Testis (tissue), 2 donors: ENCODE results near the gene SSNA1.

Source experiments
- POLR2A ChIP-seq: fragments of 450-650 bp; IDR thresholded peaks from one replicate; pipeline ENCODE4 v1.6.1; 2017; ENCODE audit warnings: antibody characterized with exemption, mild to moderate bottlenecking, moderate library complexity
- TF ChIP-seq, protein P1 (sequence below), 3 experiments: fragments of 450-650 bp in 2 of 3; fragments of 200-600 bp in 1 of 3; sonication (generic) in 1 of 3; IDR thresholded peaks; one replicate each; pipeline ENCODE4 v1.5.1; 2016 to 2019; ENCODE audit warnings: antibody characterized with exemption in 3 of 3, mild to moderate bottlenecking in 2 of 3, moderate library complexity in 1 of 3

DNA sequence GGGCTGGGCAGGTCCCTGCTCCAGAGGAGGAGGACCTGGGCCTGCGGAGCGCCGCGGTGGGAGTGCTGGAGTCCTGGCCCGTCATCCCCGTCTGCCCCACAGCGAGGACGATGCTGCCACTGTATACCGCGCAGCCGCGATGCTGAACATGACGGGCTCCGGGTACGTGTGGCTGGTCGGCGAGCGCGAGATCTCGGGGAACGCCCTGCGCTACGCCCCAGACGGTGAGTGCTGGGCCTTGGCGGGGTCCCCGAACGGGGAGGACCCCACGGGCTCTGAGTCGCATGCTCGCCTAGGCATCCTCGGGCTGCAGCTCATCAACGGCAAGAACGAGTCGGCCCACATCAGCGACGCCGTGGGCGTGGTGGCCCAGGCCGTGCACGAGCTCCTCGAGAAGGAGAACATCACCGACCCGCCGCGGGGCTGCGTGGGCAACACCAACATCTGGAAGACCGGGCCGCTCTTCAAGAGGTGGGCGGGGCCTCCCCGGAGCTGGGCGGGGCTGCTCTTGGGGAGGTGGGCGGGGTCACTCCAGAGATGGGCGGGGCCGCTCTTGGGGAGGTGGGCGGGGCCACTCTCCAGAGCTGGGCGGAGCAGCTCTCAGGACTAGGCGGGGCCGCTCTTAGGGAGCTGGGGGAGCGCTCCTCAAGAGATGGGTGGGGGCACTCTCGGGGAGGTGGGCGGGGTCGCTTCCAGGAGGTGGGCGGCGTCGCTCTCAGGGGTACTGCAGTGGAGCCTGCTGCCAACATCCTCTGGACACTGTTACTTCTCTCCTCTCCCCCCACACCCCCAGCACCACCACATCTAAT is 31.7 kb upstream of the SSNA1 start:
- TF ChIP-seq, protein P1, sequence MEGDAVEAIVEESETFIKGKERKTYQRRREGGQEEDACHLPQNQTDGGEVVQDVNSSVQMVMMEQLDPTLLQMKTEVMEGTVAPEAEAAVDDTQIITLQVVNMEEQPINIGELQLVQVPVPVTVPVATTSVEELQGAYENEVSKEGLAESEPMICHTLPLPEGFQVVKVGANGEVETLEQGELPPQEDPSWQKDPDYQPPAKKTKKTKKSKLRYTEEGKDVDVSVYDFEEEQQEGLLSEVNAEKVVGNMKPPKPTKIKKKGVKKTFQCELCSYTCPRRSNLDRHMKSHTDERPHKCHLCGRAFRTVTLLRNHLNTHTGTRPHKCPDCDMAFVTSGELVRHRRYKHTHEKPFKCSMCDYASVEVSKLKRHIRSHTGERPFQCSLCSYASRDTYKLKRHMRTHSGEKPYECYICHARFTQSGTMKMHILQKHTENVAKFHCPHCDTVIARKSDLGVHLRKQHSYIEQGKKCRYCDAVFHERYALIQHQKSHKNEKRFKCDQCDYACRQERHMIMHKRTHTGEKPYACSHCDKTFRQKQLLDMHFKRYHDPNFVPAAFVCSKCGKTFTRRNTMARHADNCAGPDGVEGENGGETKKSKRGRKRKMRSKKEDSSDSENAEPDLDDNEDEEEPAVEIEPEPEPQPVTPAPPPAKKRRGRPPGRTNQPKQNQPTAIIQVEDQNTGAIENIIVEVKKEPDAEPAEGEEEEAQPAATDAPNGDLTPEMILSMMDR (IDR thresholded peaks at IDR 0.05): no peak
- no peak for TF ChIP-seq POLR2A
